AG04449 (cell line): ENCODE data around the gene FAM181B.

Experiments
- CTCF ChIA-PET: fragments of 350-600 bp; formaldehyde crosslinking; extraction: SDS; loops from one replicate; lab custom pipeline; 2021; ENCODE audit warnings: antibody characterized with exemption; lab: Yijun Ruan, JAX
- POLR2A ChIA-PET: fragments of 400-600, 350-600 bp; formaldehyde crosslinking; extraction: SDS; loops from one replicate; lab custom pipeline; 2020; ENCODE audit warnings: antibody characterized with exemption, inconsistent platforms; lab: Yijun Ruan, JAX
- DNase-seq: peaks from one replicate; pipeline ENCODE4 v3.0.0-alpha.2; 2010; ENCODE audit warnings: low read depth, low spot score
- H3K4me3 ChIP-seq: 2 replicates; pipeline ENCODE4 v1.5.1; 2011; ENCODE audit warnings: low read depth, mild to moderate bottlenecking, control low read depth, low read length
- CTCF ChIP-seq: IDR thresholded peaks from one replicate; pipeline ENCODE4 v1.5.1; 2011; ENCODE audit warnings: mild to moderate bottlenecking, moderate library complexity, low read length, control low read depth, inconsistent platforms; ENCODE audit not compliant: insufficient read depth; ENCODE audit errors: missing control alignments

The FAM181B gene, protein sequence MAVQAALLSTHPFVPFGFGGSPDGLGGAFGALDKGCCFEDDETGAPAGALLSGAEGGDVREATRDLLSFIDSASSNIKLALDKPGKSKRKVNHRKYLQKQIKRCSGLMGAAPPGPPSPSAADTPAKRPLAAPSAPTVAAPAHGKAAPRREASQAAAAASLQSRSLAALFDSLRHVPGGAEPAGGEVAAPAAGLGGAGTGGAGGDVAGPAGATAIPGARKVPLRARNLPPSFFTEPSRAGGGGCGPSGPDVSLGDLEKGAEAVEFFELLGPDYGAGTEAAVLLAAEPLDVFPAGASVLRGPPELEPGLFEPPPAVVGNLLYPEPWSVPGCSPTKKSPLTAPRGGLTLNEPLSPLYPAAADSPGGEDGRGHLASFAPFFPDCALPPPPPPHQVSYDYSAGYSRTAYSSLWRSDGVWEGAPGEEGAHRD

GRCh38 chr11:82733444-82734119 is at the start of gene FAM181B:
TSS of gene FAM181B (minus strand) at chr11:82733864. CDS start at chr11:82733729, 135 bp downstream.
- no peak for DNase-seq
- POLR2A ChIA-PET, result interaction anchor here (0.8 kb wide), 1 partner anchor 553 kb away, joined by 3 read pairs; the partner anchor contains the start of gene CCDC90B
- CTCF ChIA-PET, result interaction anchor here (1.0 to 2.7 kb wide), 7 partner anchors 10 to 131 kb away, joined by 3 to 9 read pairs (median 4); no protein-coding TSS in a partner anchor
- peak within 1 kb of the TSS; percentile 49 for H3K4me3 ChIP-seq
- TF ChIP-seq CTCF, result no peak

DNA sequence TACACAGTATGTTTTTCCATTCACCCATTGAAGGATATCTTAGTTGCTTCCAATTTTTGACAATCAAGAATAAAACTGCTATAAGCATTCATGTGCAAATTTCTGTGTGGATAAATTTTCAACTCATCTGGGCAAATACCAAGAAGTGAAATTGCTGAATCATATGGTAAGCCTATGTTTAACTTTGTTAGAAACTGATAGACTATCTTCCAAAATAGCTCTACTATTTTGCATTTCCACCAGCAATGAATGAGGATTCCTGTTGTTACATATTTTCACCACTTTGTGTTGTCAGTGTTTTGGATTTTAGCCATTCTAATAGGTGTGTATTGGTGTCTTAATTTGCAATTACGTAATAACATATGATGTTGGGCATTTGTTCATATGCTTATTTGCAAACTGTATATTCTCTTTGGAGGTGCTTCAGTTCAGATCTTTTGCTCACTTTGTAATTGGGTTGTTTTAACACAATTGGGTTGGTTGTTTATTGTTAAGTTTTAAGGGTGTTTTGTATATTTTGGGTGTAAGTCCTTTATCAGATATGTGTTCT is 49.2 kb upstream of the FAM181B start:
- ChIA-PET CTCF (no interaction called here), POLR2A (no interaction called here)
- no peak for DNase-seq
- TF ChIP-seq CTCF, result no peak
- H3K4me3 ChIP-seq, result no peak overlapping the region

GRCh38 chr11:82778776-82779175 is 45.1 kb upstream of the FAM181B start:
- POLR2A ChIA-PET, result no interaction called here
- no peak overlapping the region for H3K4me3 ChIP-seq
- TF ChIP-seq CTCF, result no peak
- no peak for DNase-seq
- CTCF ChIA-PET, result interaction anchor here (1.0 to 2.0 kb wide), 4 partner anchors 14 to 1043 kb away, joined by 3 to 6 read pairs (median 3); no protein-coding TSS in a partner anchor

GRCh38 chr11:82776377-82776776 is 42.7 kb upstream of the FAM181B start:
- no peak for DNase-seq

GRCh38 chr11:82775736-82776346 is 42.2 kb upstream of the FAM181B start:
- CTCF ChIA-PET, result interaction anchor here (0.6 to 4.9 kb wide), 36 partner anchors 9 to 1048 kb away, joined by 3 to 39 read pairs (median 4); partner anchors contain the start of genes DDIAS, FAM181B and PRCP
- TF ChIP-seq CTCF, result peak; percentile 81
- no peak for DNase-seq
- POLR2A ChIA-PET, result no interaction called here
- no peak overlapping the region for H3K4me3 ChIP-seq

More at GRCh38 chr11:82776377-82776776, 42.7 kb upstream of the FAM181B start:
- no peak for TF ChIP-seq CTCF
- ChIA-PET POLR2A (no interaction called here), CTCF (interaction anchor here (0.6 to 4.9 kb wide), 30 partner anchors 10 to 1047 kb away, joined by 3 to 39 read pairs (median 5); partner anchors contain the start of genes DDIAS, FAM181B and PRCP)
- no peak overlapping the region for H3K4me3 ChIP-seq
